HG02759 (cell line): Measurements from ENCODE around the gene TRMU.

Experiments
- ATAC-seq: cut with Tn5 transposase; IDR thresholded peaks from one replicate; pipeline ENCODE4 v1.9.1; 2021; ENCODE audit warnings: mild to moderate bottlenecking, moderate library complexity; ENCODE audit not compliant: unreplicated experiment

Gene TRMU

GRCh38 chr22:46335201-46336118, at the start of gene TRMU:
Gene TRMU, plus strand, starts transcription at chr22:46335714. Its CDS starts 51 bp downstream, at chr22:46335765.
- ATAC-seq, result peak; percentile 93

GRCh38 chr22:46286006-46286405, 49.5 kb upstream of the TRMU start:
- no peak for ATAC-seq

- ATAC-seq, result no peak
These were observed 48.3 kb upstream of the TRMU start for GRCh38 chr22:46286941-46287872.

- peak; percentile 86 for ATAC-seq
These were observed 47.4 kb upstream of the TRMU start for GRCh38 chr22:46287873-46288751.

- ATAC-seq, result no peak
These were observed 46.7 kb upstream of the TRMU start for GRCh38 chr22:46288846-46289243.

- ATAC-seq, result no peak
These were observed 46.1 kb upstream of the TRMU start for GRCh38 chr22:46289244-46289891.

- ATAC-seq, result no peak
These were observed 45.2 kb upstream of the TRMU start for GRCh38 chr22:46290121-46290842.

GRCh38 chr22:46290843-46291785, 44.4 kb upstream of the TRMU start:
- no peak for ATAC-seq

- ATAC-seq, result no peak
These were observed 43.3 kb upstream of the TRMU start for GRCh38 chr22:46292173-46292572.

GRCh38 chr22:46292732-46293131, 42.8 kb upstream of the TRMU start:
- no peak for ATAC-seq

- ATAC-seq, result no peak
These were observed 41.8 kb upstream of the TRMU start for GRCh38 chr22:46293577-46294260.

GRCh38 chr22:46294784-46295183, 40.7 kb upstream of the TRMU start:
- ATAC-seq, result no peak

- no peak for ATAC-seq
These were observed 40.1 kb upstream of the TRMU start for GRCh38 chr22:46295277-46295971.

GRCh38 chr22:46296257-46297150, 39.0 kb upstream of the TRMU start, which contains the start of gene GTSE1:
Gene GTSE1, plus strand, starts transcription at chr22:46296870. Its CDS starts 531 bp downstream, at chr22:46297401.
- peak; percentile 97 for ATAC-seq

GRCh38 chr22:46297151-46297812, 38.2 kb upstream of the TRMU start:
- ATAC-seq, result peak; percentile 12
